ENCODE results near the gene TCHHL1. TPM values are rescaled to one million over a fixed set of nuclear protein-coding genes. Genes with fewer than 3 reads are reported as not detected.

The TCHHL1 gene
- total RNA-seq, 4 donors from 2014 or later = not detected

GRCh38 chr1:152044386-152044785 lies 44.5 kb downstream of the TCHHL1 start:
- intact Hi-C loops (cut with DNase I; ENCODE audit: low total_unique reads) = no loop called here
- in situ Hi-C loops (cut with MboI; ENCODE audit: low pct_ligation_motif_present in 1 of 4, low pct_unique_long_range_greater_than_20kb in 1 of 4, low sequenced_read_pairs in 3 of 4) = no loop called here
- no peaks in the 10 kb centered on the region for H3K27me3 ChIP-seq
- H3K9me3 ChIP-seq = no peaks in the 10 kb centered on the region
- TF ChIP-seq POLR2AphosphoS5 (IDR thresholded peaks at IDR 0.05) (no peak), EP300 (IDR thresholded peaks at IDR 0.05; ENCODE audit: low read depth) (no peak), CTCF (IDR thresholded peaks at IDR 0.05) (no peak), POLR2A (IDR thresholded peaks at IDR 0.05) (no peak)
- H3K4me1 ChIP-seq = peaks cover 16 to 26% (median 20%) of the 10 kb centered on the region in 4 donors
- H3K4me3 ChIP-seq = no peak overlapping the region
- no peak overlapping the region for H3K27ac ChIP-seq
- WGBS, 2 donors (ENCODE audit: low coverage in 1 of 2) = 60 to 64% methylated on average over 3 of the region's 3 CpGs
- no peaks in the 10 kb centered on the region for H3K36me3 ChIP-seq
- DNase-seq = no peak

GRCh38 chr1:152043870-152044269 lies 45.0 kb downstream of the TCHHL1 start:
- no peak for DNase-seq
- TF ChIP-seq CTCF (IDR thresholded peaks at IDR 0.05) (no peak), POLR2A (IDR thresholded peaks at IDR 0.05) (no peak), POLR2AphosphoS5 (IDR thresholded peaks at IDR 0.05) (no peak), EP300 (IDR thresholded peaks at IDR 0.05; ENCODE audit: low read depth) (no peak)
- no peaks in the 10 kb centered on the region for H3K9me3 ChIP-seq
- no peaks in the 10 kb centered on the region for H3K27me3 ChIP-seq
- no peaks in the 10 kb centered on the region for H3K36me3 ChIP-seq
- WGBS, 2 donors (ENCODE audit: low coverage in 1 of 2) = 44 to 50% methylated on average over 5 of the region's 5 CpGs
- intact Hi-C loops (cut with DNase I; ENCODE audit: low total_unique reads) (no loop called here), in situ Hi-C loops (cut with MboI; ENCODE audit: low pct_ligation_motif_present in 1 of 4, low pct_unique_long_range_greater_than_20kb in 1 of 4, low sequenced_read_pairs in 3 of 4) (no loop called here)
- no peak overlapping the region for H3K4me3 ChIP-seq
- no peak overlapping the region for H3K27ac ChIP-seq
- H3K4me1 ChIP-seq = peaks cover 16 to 25% (median 20%) of the 10 kb centered on the region in 4 donors

DNA sequence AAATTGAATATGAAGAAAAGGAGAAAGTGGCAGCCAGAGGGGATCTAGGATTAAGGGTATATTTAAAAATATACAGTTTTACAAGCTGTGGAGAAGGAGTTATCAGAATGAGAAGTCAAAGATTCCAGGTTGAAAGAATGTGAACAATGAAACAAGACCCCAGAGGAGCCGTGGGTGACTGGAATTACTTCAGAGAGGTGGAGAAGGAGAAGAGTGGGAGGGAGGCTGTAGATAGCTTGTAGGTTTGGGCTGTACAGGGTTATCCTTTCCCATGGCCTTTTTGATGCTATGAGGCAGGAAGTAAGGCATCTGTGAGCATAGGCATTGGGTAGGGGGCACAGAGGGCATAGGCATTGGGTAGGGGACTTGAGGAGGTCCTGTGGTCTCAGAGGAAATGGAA lies 46.8 kb downstream of the TCHHL1 start:
- no peak overlapping the region for H3K27ac ChIP-seq
- H3K4me1 ChIP-seq = peaks cover 0 to 11% (median 3%) of the 10 kb centered on the region in 4 donors
- no peak overlapping the region for H3K4me3 ChIP-seq
- intact Hi-C loops (cut with DNase I; ENCODE audit: low total_unique reads) (no loop called here), in situ Hi-C loops (cut with MboI; ENCODE audit: low pct_ligation_motif_present in 1 of 4, low pct_unique_long_range_greater_than_20kb in 1 of 4, low sequenced_read_pairs in 3 of 4) (no loop called here)
- WGBS, 2 donors (ENCODE audit: low coverage in 1 of 2) = 57 to 77% methylated on average over 1 of the region's 1 CpG
- no peak for DNase-seq
- H3K9me3 ChIP-seq = no peaks in the 10 kb centered on the region
- no peaks in the 10 kb centered on the region for H3K27me3 ChIP-seq
- no peak for TF ChIP-seq CTCF (IDR thresholded peaks at IDR 0.05)
- no peak for TF ChIP-seq POLR2A (IDR thresholded peaks at IDR 0.05)
- no peak for TF ChIP-seq EP300 (IDR thresholded peaks at IDR 0.05; ENCODE audit: low read depth)
- no peak for TF ChIP-seq POLR2AphosphoS5 (IDR thresholded peaks at IDR 0.05)
- no peaks in the 10 kb centered on the region for H3K36me3 ChIP-seq

GRCh38 chr1:152039886-152040285 lies 49.0 kb downstream of the TCHHL1 start:
- DNase-seq = no peak
- 0 to 64% methylated on average over 1 of the region's 1 CpG for WGBS, 2 donors (ENCODE audit: low coverage in 1 of 2)
- peaks cover 5 to 18% (median 13%) of the 10 kb centered on the region in 4 donors for H3K4me1 ChIP-seq

DNA sequence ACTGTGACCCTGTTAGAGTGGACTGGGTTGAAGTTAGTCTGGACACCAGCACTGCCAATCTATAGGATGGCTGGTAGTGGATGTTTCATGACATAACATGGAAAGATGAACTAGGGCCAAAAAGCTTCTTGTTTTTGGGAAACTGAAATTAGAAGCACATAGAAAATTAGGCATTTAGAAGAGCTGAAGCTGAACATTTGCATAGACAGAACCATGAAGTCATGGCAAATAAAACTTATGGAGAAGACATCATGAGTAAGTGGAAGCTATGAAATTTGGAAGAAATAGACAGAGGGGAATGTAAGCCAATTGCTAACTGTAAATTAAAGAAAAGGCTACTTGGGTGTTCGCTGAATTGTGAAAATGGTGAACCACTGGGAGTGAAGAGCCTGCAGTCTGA lies 49.4 kb downstream of the TCHHL1 start:
- Histone ChIP-seq H3K4me1 (peaks cover 7 to 22% (median 16%) of the 10 kb centered on the region in 4 donors), H3K27me3 (no peaks in the 10 kb centered on the region), H3K27ac (no peak overlapping the region), H3K4me3 (no peak overlapping the region), H3K36me3 (no peaks in the 10 kb centered on the region), H3K9me3 (no peaks in the 10 kb centered on the region)
- no peak for DNase-seq
- in situ Hi-C loops (cut with MboI; ENCODE audit: low pct_ligation_motif_present in 1 of 4, low pct_unique_long_range_greater_than_20kb in 1 of 4, low sequenced_read_pairs in 3 of 4) = no loop called here
- TF ChIP-seq POLR2A (IDR thresholded peaks at IDR 0.05) = no peak
- no peak for TF ChIP-seq EP300 (IDR thresholded peaks at IDR 0.05; ENCODE audit: low read depth)
- TF ChIP-seq POLR2AphosphoS5 (IDR thresholded peaks at IDR 0.05) = no peak
- no peak for TF ChIP-seq CTCF (IDR thresholded peaks at IDR 0.05)
- WGBS, 2 donors (ENCODE audit: low coverage in 1 of 2) = 93 to 100% methylated on average over 1 of the region's 1 CpG
- intact Hi-C loops (cut with DNase I; ENCODE audit: low total_unique reads) = no loop called here

More at GRCh38 chr1:152039886-152040285, 49.0 kb downstream of the TCHHL1 start:
- H3K27me3 ChIP-seq = no peaks in the 10 kb centered on the region
- intact Hi-C loops (cut with DNase I; ENCODE audit: low total_unique reads) = no loop called here
- H3K4me3 ChIP-seq = no peak overlapping the region
- no peak overlapping the region for H3K27ac ChIP-seq
- no peak for TF ChIP-seq POLR2A (IDR thresholded peaks at IDR 0.05)
- H3K9me3 ChIP-seq = no peaks in the 10 kb centered on the region
- in situ Hi-C loops (cut with MboI; ENCODE audit: low pct_ligation_motif_present in 1 of 4, low pct_unique_long_range_greater_than_20kb in 1 of 4, low sequenced_read_pairs in 3 of 4) = no loop called here
- H3K36me3 ChIP-seq = no peaks in the 10 kb centered on the region
